PC-9 (cell line): ENCODE results near the gene RTN3. TPM values are rescaled to one million over a fixed set of nuclear protein-coding genes. Genes with fewer than 3 reads are reported as not detected.

Experiments
- BruUV-seq: library from RNA; stranded (reverse); fragments of 400-500 nt; replicated peaks from 2 replicates; lab custom pipeline; 2021; lab: Mats Ljungman, UMichigan
- CTCF ChIA-PET: fragments of 300-600 bp; sonication (Branson Sonifier 250); formaldehyde crosslinking; loops from one replicate; lab custom pipeline; 2022; ENCODE audit warnings: antibody characterized with exemption; lab: Charles Lee
- POLR2A ChIA-PET: fragments of 300-600 bp; sonication (Branson Sonifier 250); formaldehyde crosslinking; loops from one replicate; lab custom pipeline; 2022; ENCODE audit warnings: antibody characterized with exemption; ENCODE audit not compliant: unreplicated experiment; lab: Charles Lee
- DNase-seq, 2 experiments: peaks; one replicate each; pipeline versions ENCODE4 v3.0.0 to v3.0.0-alpha.2; 2015 to 2022; ENCODE audit warnings: mixed read lengths in 1 of 2
- H2AFZ ChIP-seq: fragments of 200-600 bp; sonication (generic); 2 replicates; pipeline ENCODE4 v1.8.1; 2017; ENCODE audit warnings: antibody characterized with exemption
- H3F3A ChIP-seq: fragments of 200-600 bp; sonication (generic); 2 replicates; pipeline ENCODE4 v1.8.1; 2017; ENCODE audit warnings: antibody characterized with exemption, mild to moderate bottlenecking, low read depth; ENCODE audit not compliant: insufficient read depth
- H3K27ac ChIP-seq: fragments of 200-600 bp; sonication (generic); 2 replicates; pipeline ENCODE4 v1.6.1; 2016; ENCODE audit warnings: mixed run types
- H3K27me3 ChIP-seq: fragments of 200-600 bp; sonication (generic); 2 replicates; pipeline ENCODE4 v1.6.1; 2016; ENCODE audit warnings: low read depth, mixed run types; ENCODE audit not compliant: insufficient read depth
- H3K36me3 ChIP-seq: fragments of 200-600 bp; sonication (generic); 2 replicates; pipeline ENCODE4 v1.6.1; 2016; ENCODE audit warnings: low read depth, mixed run types
- H3K4me1 ChIP-seq: fragments of 200-600 bp; sonication (generic); replicated peaks from 2 replicates; pipeline ENCODE4 v1.6.1; 2016; ENCODE audit warnings: mixed run types; ENCODE audit not compliant: insufficient read depth
- H3K4me2 ChIP-seq: fragments of 200-600 bp; sonication (generic); 2 replicates; pipeline ENCODE4 v1.6.1; 2017; ENCODE audit warnings: mixed run types
- H3K4me3 ChIP-seq: fragments of 200-600 bp; sonication (generic); 2 replicates; pipeline ENCODE4 v1.6.1; 2016; ENCODE audit warnings: mixed run types
- H3K79me2 ChIP-seq: fragments of 200-600 bp; sonication (generic); 2 replicates; pipeline ENCODE4 v1.6.1; 2017; ENCODE audit warnings: low read depth, mixed run types
- H3K9me2 ChIP-seq: fragments of 200-600 bp; sonication (generic); 2 replicates; pipeline ENCODE4 v1.8.1; 2017; ENCODE audit warnings: mild to moderate bottlenecking; ENCODE audit not compliant: insufficient read depth
- H3K9me3 ChIP-seq: fragments of 200-600 bp; sonication (generic); 2 replicates; pipeline ENCODE4 v1.8.1; 2016; ENCODE audit warnings: low read depth; ENCODE audit not compliant: insufficient read depth
- H4K20me1 ChIP-seq: fragments of 200-600 bp; sonication (generic); 2 replicates; pipeline ENCODE4 v1.8.1; 2017; ENCODE audit not compliant: insufficient read depth
- EZH2 ChIP-seq: fragments of 200-600 bp; sonication (generic); IDR thresholded peaks from 2 replicates; pipeline ENCODE4 v1.8.0; 2017; ENCODE audit warnings: antibody characterized with exemption, low read depth
- intact Hi-C: fragments of 100-400 bp; cut with micrococcal nuclease; formaldehyde crosslinking; loops from one replicate; pipeline ENCODE4 v1.10.0; 2022; ENCODE audit not compliant: unreplicated experiment
- total RNA-seq: library from RNA; stranded (reverse); gene quantifications from 2 replicates; pipeline ENCODE4 v1.2.3, GENCODE V29; 2021
- TF ChIP-seq, protein P1 (sequence below): fragments of 200-600 bp; sonication (generic); conservative IDR thresholded peaks from 2 replicates; pipeline ENCODE4 v1.6.1; 2017; ENCODE audit warnings: mixed run types, antibody characterized with exemption, mild to moderate bottlenecking, moderate library complexity

Gene RTN3
- total RNA-seq, 1 experiment from 2014 or later: 279 TPM

DNA sequence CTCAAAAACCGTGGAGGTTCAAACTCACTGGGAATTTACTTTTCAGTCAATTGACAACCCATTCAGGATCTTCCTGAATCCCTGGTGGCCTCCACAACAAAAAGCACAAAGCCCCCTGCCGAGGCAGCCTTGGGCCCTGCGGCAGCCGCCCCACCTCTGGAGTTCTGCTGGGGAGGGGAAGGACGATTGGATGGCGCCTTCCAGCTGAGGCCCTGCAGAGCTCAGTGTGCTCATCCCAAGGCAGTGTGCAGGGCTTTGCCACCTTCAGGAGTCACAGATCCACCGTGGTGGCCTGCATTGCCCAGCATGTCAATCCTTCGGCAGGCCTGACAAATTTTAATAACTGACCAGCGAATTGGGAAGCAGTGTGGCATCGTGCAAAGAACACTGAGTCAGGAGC lies 79.9 kb downstream of the RTN3 start:
- ChIA-PET CTCF (no interaction called here), POLR2A (no interaction called here)
- no peaks in the 10 kb centered on the region for H3K9me3 ChIP-seq
- no peak overlapping the region for H2AFZ ChIP-seq
- H3K4me2 ChIP-seq: no peak overlapping the region
- H3K4me3 ChIP-seq: no peak overlapping the region
- no peak for TF ChIP-seq EZH2
- TF ChIP-seq, protein P1, sequence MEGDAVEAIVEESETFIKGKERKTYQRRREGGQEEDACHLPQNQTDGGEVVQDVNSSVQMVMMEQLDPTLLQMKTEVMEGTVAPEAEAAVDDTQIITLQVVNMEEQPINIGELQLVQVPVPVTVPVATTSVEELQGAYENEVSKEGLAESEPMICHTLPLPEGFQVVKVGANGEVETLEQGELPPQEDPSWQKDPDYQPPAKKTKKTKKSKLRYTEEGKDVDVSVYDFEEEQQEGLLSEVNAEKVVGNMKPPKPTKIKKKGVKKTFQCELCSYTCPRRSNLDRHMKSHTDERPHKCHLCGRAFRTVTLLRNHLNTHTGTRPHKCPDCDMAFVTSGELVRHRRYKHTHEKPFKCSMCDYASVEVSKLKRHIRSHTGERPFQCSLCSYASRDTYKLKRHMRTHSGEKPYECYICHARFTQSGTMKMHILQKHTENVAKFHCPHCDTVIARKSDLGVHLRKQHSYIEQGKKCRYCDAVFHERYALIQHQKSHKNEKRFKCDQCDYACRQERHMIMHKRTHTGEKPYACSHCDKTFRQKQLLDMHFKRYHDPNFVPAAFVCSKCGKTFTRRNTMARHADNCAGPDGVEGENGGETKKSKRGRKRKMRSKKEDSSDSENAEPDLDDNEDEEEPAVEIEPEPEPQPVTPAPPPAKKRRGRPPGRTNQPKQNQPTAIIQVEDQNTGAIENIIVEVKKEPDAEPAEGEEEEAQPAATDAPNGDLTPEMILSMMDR: no peak
- intact Hi-C loops: no loop called here
- peaks cover 26% of the 10 kb centered on the region for H4K20me1 ChIP-seq
- peaks cover 52% of the 10 kb centered on the region for H3F3A ChIP-seq
- no peak overlapping the region for H3K27ac ChIP-seq
- no peaks in the 10 kb centered on the region for H3K27me3 ChIP-seq
- no peak for DNase-seq
- no peaks in the 10 kb centered on the region for H3K36me3 ChIP-seq
- no TSS peak for BruUV-seq
- H3K9me2 ChIP-seq: no peaks in the 10 kb centered on the region
- H3K79me2 ChIP-seq: peaks cover 5% of the 10 kb centered on the region; the same call in 1 of the 2 replicates
- no peaks in the 10 kb centered on the region for H3K4me1 ChIP-seq

DNA sequence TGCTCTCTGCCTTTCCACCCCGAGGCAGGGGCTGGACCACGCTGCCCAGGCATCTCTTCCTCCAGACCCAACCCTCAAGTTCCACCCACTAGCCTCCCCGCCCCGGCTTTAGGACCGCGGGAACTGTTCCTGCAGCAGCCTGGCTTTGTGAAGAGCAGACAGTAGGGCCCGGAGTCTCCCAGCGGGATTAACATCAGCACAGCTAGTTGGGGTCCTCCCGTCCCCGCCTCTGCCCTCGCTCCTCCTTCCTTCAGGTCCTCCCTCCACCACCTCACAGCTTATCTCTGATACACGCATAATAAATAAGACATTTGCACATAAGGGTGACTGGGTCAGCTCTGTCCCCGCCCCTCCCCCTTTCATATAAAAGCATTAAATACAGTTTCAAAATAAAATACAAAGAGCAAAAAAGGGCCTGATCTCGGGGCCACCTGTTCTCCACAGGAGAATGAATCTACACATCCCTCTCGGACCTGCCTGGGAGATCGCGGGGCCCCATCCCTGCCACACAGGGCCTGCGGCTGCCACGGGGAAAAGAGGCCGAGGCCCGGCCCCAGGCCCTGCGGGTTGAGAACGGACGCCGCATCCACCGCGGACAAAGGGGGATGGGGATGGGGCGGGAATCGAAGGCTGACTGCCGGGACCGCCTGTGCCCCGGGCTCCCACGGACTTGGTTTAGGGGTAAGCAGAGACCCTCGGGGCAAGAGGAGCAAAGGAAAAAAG lies 80.8 kb downstream of the RTN3 start:
- Histone ChIP-seq H3K4me2 (no peak overlapping the region), H3K4me3 (no peak overlapping the region), H3F3A (peaks cover 52% of the 10 kb centered on the region), H4K20me1 (peaks cover 35% of the 10 kb centered on the region), H3K79me2 (peaks cover 14% of the 10 kb centered on the region; the same call in 1 of the 2 replicates), H3K27ac (no peak overlapping the region), H3K9me3 (no peaks in the 10 kb centered on the region), H3K36me3 (no peaks in the 10 kb centered on the region), H3K9me2 (no peaks in the 10 kb centered on the region), H3K27me3 (no peaks in the 10 kb centered on the region), H3K4me1 (peaks cover 8% of the 10 kb centered on the region; the same call in 1 of the 2 replicates), H2AFZ (no peak overlapping the region)
- DNase-seq: no peak
- TSS peak; percentile 17 for BruUV-seq
- ChIA-PET POLR2A (no interaction called here), CTCF (no interaction called here)
- intact Hi-C loops: no loop called here
- no peak for TF ChIP-seq EZH2
- TF ChIP-seq, protein P1: no peak

DNA sequence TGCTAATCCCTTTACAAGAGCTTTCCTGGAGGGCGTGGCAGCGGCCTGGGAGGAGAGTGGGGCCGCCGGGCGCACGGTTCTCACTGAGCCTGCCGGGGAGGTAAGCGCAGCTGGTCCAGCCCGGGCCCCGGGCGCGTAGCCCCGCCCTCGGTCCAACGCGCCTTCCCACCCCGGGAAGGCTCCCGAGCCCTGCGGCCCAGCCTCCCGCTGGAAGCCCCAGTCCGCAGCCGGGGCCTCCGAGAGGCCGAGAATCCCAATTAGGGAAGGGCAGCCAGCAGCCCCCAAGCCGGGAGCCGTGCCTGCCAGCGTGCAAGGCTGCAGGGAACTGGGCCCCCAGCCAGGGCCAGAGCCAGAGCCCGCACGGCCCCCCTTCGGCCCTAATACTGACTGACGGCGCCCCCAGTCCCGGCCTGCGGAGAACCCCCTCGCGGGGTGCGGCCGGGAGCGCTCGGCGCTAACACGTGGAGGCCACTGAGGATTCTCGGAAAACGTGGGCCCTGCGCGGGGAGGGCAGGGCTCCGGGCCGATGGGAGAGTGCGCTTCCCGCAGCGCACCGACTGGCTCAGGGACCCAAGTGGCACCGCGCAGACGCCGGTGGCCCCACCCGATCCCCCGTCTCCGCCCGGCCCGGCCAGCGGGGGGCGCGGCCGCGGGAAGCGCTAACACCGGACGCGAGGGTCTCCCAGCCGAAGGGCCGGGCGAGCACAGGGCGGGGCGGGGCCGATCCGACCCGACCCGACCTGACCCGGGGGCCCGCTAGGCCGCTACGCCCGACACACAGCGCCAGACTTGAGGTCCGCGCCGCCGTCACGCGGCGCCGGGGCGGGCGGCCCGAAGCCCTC lies 81.6 kb downstream of the RTN3 start:
- Histone ChIP-seq H2AFZ (no peak overlapping the region), H3K79me2 (peaks cover 22% of the 10 kb centered on the region; the same call in 1 of the 2 replicates), H3K4me1 (peaks cover 11% of the 10 kb centered on the region; the same call in 1 of the 2 replicates), H3K9me2 (no peaks in the 10 kb centered on the region), H3K27ac (no peak overlapping the region), H3K36me3 (no peaks in the 10 kb centered on the region), H3K4me2 (no peak overlapping the region), H4K20me1 (peaks cover 34% of the 10 kb centered on the region), H3F3A (peaks cover 57% of the 10 kb centered on the region), H3K4me3 (no peak overlapping the region), H3K27me3 (no peaks in the 10 kb centered on the region), H3K9me3 (no peaks in the 10 kb centered on the region)
- no peak for DNase-seq
- CTCF ChIA-PET: no interaction called here
- intact Hi-C loops: no loop called here
- BruUV-seq: no TSS peak
- POLR2A ChIA-PET: no interaction called here
- TF ChIP-seq, protein P1: no peak
- no peak for TF ChIP-seq EZH2
